ENCODE data around the gene ADAMTSL5.
A peak's percentile ranks its signal among the peaks of the same experiment; 100 is the strongest.

ADAMTSL5 gene

GRCh38 chr19:1466018-1466460, 46.8 kb downstream of the ADAMTSL5 start:
- no peak for DNase-seq (ENCODE audit: low read depth in 2 of 2)

- DNase-seq (ENCODE audit: low read depth in 2 of 2), result no peak
Measured at GRCh38 chr19:1465191-1466016, 47.4 kb downstream of the ADAMTSL5 start.

GRCh38 chr19:1461862-1462261, 51.0 kb downstream of the ADAMTSL5 start:
- no peak for DNase-seq (ENCODE audit: low read depth in 2 of 2)

GRCh38 chr19:1460033-1460995, 52.5 kb downstream of the ADAMTSL5 start:
- DNase-seq (ENCODE audit: low read depth in 2 of 2), result no peak

- no peak for DNase-seq (ENCODE audit: low read depth in 2 of 2)
Measured at GRCh38 chr19:1459479-1459878, 53.3 kb downstream of the ADAMTSL5 start.

GRCh38 chr19:1457892-1458291, 54.9 kb downstream of the ADAMTSL5 start:
- DNase-seq (ENCODE audit: low read depth in 2 of 2), result no peak

- no peak for DNase-seq (ENCODE audit: low read depth in 2 of 2)
Measured at GRCh38 chr19:1457031-1457739, 55.6 kb downstream of the ADAMTSL5 start.

GRCh38 chr19:1456121-1456900, 56.5 kb downstream of the ADAMTSL5 start:
- no peak for DNase-seq (ENCODE audit: low read depth in 2 of 2)

- peak; percentile 55 to 64 for DNase-seq (ENCODE audit: low read depth in 2 of 2)
Measured at GRCh38 chr19:1455336-1456120, 57.3 kb downstream of the ADAMTSL5 start.

All from stimulated activated CD4-positive, alpha-beta T cell treated with anti-CD3 and anti-CD28 coated beads, Interleukin-15, amount 100 ng/mL, for 48 hours (primary cell).